PC-9 (cell line): ENCODE data around the gene CCPG1.
"Not testable (repeated sequence)": the region's sequence is repeated elsewhere in the genome, so short reads cannot be mapped to it uniquely, and the experiment has no call there.

Experiments used
- CTCF ChIP-seq: fragments of 200-600 bp; sonication (generic); conservative IDR thresholded peaks from 2 replicates; pipeline ENCODE4 v1.6.1; 2017; ENCODE audit warnings: mixed run types, antibody characterized with exemption, mild to moderate bottlenecking, moderate library complexity
- EZH2 ChIP-seq: fragments of 200-600 bp; sonication (generic); IDR thresholded peaks from 2 replicates; pipeline ENCODE4 v1.8.0; 2017; ENCODE audit warnings: antibody characterized with exemption, low read depth

- TF ChIP-seq CTCF, EZH2: not testable (repeated sequence)
Measured at GRCh38 chr15:55447030-55447394, 38.9 kb upstream of the CCPG1 start.
